Cortex of kidney (tissue), 1 donor: ENCODE measurements around the gene HOXC10.
A peak's percentile ranks its signal among the peaks of the same experiment; 100 is the strongest.

Experiments used
- DNase-seq: peaks from one replicate; lab custom pipeline; 2025; lab: John Stamatoyannopoulos, UW

The HOXC10 gene

GRCh38 chr12:54017027-54017788 is 32.3 kb downstream of the HOXC10 start:
- no peak for DNase-seq

- peak; percentile 84 for DNase-seq
Measured at GRCh38 chr12:54017878-54018467, 33.0 kb downstream of the HOXC10 start.

GRCh38 chr12:54018468-54018984 is 33.6 kb downstream of the HOXC10 start:
- DNase-seq = no peak

GRCh38 chr12:54019091-54019811 is 34.3 kb downstream of the HOXC10 start:
- no peak for DNase-seq

GRCh38 chr12:54019924-54020590 is 35.1 kb downstream of the HOXC10 start:
- DNase-seq = no peak

- no peak for DNase-seq
Measured at GRCh38 chr12:54020591-54021405, 35.9 kb downstream of the HOXC10 start.

- no peak for DNase-seq
Measured at GRCh38 chr12:54021432-54022013, 36.6 kb downstream of the HOXC10 start.

GRCh38 chr12:54022960-54023884 is 38.3 kb downstream of the HOXC10 start:
- no peak for DNase-seq

- no peak for DNase-seq
Measured at GRCh38 chr12:54024127-54024526, 39.2 kb downstream of the HOXC10 start.

GRCh38 chr12:54024581-54025305 is 39.8 kb downstream of the HOXC10 start:
- no peak for DNase-seq

GRCh38 chr12:54025499-54026405 is 40.8 kb downstream of the HOXC10 start:
- no peak for DNase-seq

- DNase-seq = no peak
Measured at GRCh38 chr12:54026640-54027441, 41.9 kb downstream of the HOXC10 start.

GRCh38 chr12:54027442-54027786 is 42.5 kb downstream of the HOXC10 start:
- DNase-seq = no peak

GRCh38 chr12:54028314-54029201 is 43.6 kb downstream of the HOXC10 start, which contains the start of gene HOXC6:
HOXC6 (plus strand) TSS chr12:54028440; CDS start chr12:54028522, 82 bp downstream.
- no peak for DNase-seq

GRCh38 chr12:54029529-54030441 is 44.8 kb downstream of the HOXC10 start:
- DNase-seq = no peak
